Psoas muscle (tissue), 8 donors: ENCODE results near the gene PRRG3. TPM values are rescaled to one million over a fixed set of nuclear protein-coding genes. Genes with fewer than 3 reads are reported as not detected.
A peak's percentile ranks its signal among the peaks of the same experiment; 100 is the strongest.
"Not testable (repeated sequence)": the region's sequence is repeated elsewhere in the genome, so short reads cannot be mapped to it uniquely, and the experiment has no call there.

ENCODE experiments used
- ATAC-seq, 4 donors: fragments of 200-7000 bp; cut with Tn5 transposase; one replicate each; pipeline ENCODE4 v1.9.1; 2020; ENCODE audit warnings: moderate library complexity in 3 of 4, mild to moderate bottlenecking in 2 of 4
- DNase-seq, 2 donors: peaks; one replicate each; pipeline ENCODE4 v3.0.0-alpha.2; 2020
- H3K27ac ChIP-seq: fragments of 200-600 bp; one replicate; pipeline ENCODE4 v1.8.0; 2022
- H3K27me3 ChIP-seq, 3 donors: fragments of 200-600 bp in 1 of 3; one replicate each; pipeline versions ENCODE4 v1.6.1 to v1.8.0; 2013 to 2022; ENCODE audit warnings: low read length in 2 of 3, mild to moderate bottlenecking in 2 of 3, moderate library complexity in 1 of 3; ENCODE audit not compliant: insufficient read depth in 3 of 3
- H3K36me3 ChIP-seq, 2 donors: fragments of 200-600 bp in 1 of 2; one replicate each; pipeline versions ENCODE4 v1.6.1 to v1.8.0; 2013 to 2022; ENCODE audit warnings: low read depth in 1 of 2, mild to moderate bottlenecking in 1 of 2, moderate library complexity in 1 of 2; ENCODE audit not compliant: insufficient read depth in 1 of 2
- H3K4me1 ChIP-seq: fragments of 200-600 bp; one replicate; pipeline ENCODE4 v1.8.0; 2022
- H3K4me3 ChIP-seq: fragments of 200-600 bp; one replicate; pipeline ENCODE4 v1.8.0; 2022; ENCODE audit warnings: mild to moderate bottlenecking
- H3K9me3 ChIP-seq: fragments of 200-600 bp; one replicate; pipeline ENCODE4 v1.8.0; 2022
- CTCF ChIP-seq: fragments of 200-600 bp; IDR thresholded peaks from one replicate; pipeline ENCODE4 v1.8.0; 2022; ENCODE audit warnings: antibody characterized with exemption
- WGBS, 3 donors: extraction: QIAGEN DNeasy Blood & Tissue Kit; methylation state at CpG; one replicate each; pipeline versions ENCODE4 v1.1.6 to v1.1.7; 2013; 5-methylcytosine and 5-hydroxymethylcytosine counted together
- intact Hi-C, 2 donors: fragments of 100-400 bp; cut with DNase I; formaldehyde crosslinking; loops; one replicate each; pipeline versions ENCODE4 v1.11.0 to v1.14.2; 2022
- polyA plus RNA-seq, 3 donors: library from polyadenylated mRNA; stranded (reverse); fragments of 200-250 nt; gene quantifications; one replicate each; pipeline ENCODE4 v1.2.3, GENCODE V29; 2013
- total RNA-seq, 4 donors: library from RNA; stranded (reverse); fragmentation: NEBNext Ultra II Directional in 2 of 4; extraction: Animal tissue kit (Norgen Biotek cat#: 25700) in 2 of 4; gene quantifications; one replicate each; pipeline versions ENCODE4 v1.2.1 to v1.2.4, GENCODE V29; 2021 to 2023
- donor health status: healthy with polysubstance abuse.
- donor health status: DM: no; HTN: no; CAD: no; lungs with moderate emphysema.
- donor health status: Bipolar disorder and iron deficiency.
- donor health status: healthy.
- donor health status: DM: yes; HTN: yes; CAD: no.
- donor health status: DM: no; HTN: no; CAD: no.
- donor health status: DM: no; HTN: no; CAD: no.
- donor health status: DM: yes; HTN: yes; CAD: no.

The PRRG3 gene
- total and polyA plus RNA-seq, 7 donors: 0.06 to 1.7 (median 0.32) TPM

GRCh38 chrX:151695583-151696340 is 504 bp downstream of the PRRG3 start:
- H3K4me3 ChIP-seq: peak overlapping the region; percentile 36
- H3K27me3 ChIP-seq: peaks cover 0 to 15% (median 3%) of the 10 kb centered on the region in 3 donors
- DNase-seq: no peak
- 27 to 51% (median 31%) methylated on average over 18 to 19 of the region's 19 CpGs for WGBS, 3 donors
- no peak for ATAC-seq
- intact Hi-C loops: no loop called here
- TF ChIP-seq CTCF: no peak
- H3K4me1 ChIP-seq: no peaks in the 10 kb centered on the region
- no peaks in the 10 kb centered on the region for H3K9me3 ChIP-seq
- H3K36me3 ChIP-seq: no peaks in the 10 kb centered on the region
- no peak overlapping the region for H3K27ac ChIP-seq

DNA sequence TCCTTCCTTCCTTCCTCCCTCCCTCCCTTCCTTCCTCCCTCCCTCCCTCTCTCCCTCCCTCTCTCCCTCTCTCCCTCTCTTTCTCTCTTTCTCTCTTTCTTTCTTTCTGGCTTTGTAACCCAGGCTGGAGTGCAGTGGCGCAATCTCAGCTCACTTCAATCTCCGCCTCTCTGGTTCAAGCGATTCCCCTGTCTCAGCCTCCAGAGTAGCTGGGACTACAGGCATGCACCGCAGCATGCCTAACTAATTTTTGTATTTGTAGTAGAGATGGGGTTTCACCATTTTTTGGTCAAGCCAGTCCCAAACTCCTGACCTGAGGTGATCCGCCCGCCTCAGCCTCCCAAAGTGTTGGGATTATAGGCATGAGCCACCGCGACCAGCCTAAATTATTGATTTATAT is 1.8 kb downstream of the PRRG3 start:
- H3K9me3 ChIP-seq, H3K4me3 ChIP-seq, H3K36me3 ChIP-seq, H3K4me1 ChIP-seq, DNase-seq, H3K27ac ChIP-seq, ATAC-seq, intact Hi-C loops: not testable (repeated sequence)
- WGBS, 3 donors: 65 to 71% (median 67%) methylated on average over 7 to 8 of the region's 8 CpGs
- peaks cover 0 to 15% (median 3%) of the 10 kb centered on the region in 3 donors for H3K27me3 ChIP-seq

DNA sequence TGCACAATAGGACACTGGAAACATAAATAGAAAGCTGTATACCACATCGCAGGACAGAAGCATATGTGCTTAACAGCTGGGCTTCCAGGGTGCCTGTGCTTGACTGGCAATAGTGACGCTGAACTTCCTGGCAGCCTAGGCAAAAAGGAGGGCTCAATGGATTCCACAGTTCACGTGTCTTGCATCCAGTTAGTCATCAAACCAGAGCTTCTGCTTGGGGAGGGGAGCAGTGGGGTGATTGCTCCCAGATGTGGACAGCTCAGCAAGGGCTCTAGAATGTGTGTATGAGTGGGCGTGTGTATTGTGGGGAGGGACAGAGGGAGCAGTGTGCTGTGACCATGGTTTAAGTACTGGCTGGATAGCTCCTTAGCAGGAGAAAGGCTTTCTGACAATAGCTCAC is 2.3 kb downstream of the PRRG3 start:
- intact Hi-C loops: no loop called here
- no peak overlapping the region for H3K4me3 ChIP-seq
- WGBS, 3 donors: 32 to 44% (median 41%) methylated on average over 4 of the region's 4 CpGs
- no peaks in the 10 kb centered on the region for H3K36me3 ChIP-seq
- ATAC-seq (peak; percentile 15 to 65 (median 54)), DNase-seq (peak in 1 of 2 donors; percentile 30)
- no peak for TF ChIP-seq CTCF
- H3K4me1 ChIP-seq: no peaks in the 10 kb centered on the region
- H3K27ac ChIP-seq: no peak overlapping the region
- no peaks in the 10 kb centered on the region for H3K9me3 ChIP-seq
- peaks cover 0 to 15% (median 3%) of the 10 kb centered on the region in 3 donors for H3K27me3 ChIP-seq

DNA sequence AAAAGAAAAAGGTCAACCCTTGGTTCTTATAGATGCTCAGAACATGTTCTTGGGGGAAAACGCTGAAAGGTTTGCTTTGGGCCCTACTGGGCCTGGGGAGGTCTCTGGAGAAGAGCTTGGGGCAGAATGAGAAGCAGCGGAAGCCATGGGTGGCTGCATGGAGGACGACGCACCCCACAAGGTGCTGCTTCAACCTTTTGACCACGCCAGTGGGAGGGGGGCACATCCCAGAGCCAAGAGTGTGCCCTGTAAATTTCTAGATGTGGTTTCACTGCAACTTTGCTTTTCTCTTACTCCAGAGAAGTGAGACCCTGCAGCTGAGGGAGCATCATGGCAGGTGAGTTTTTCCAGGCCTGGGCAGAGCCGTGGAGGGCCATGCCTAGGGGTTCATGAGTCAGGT is 3.2 kb downstream of the PRRG3 start:
- peaks cover 0 to 12% (median 3%) of the 10 kb centered on the region in 3 donors for H3K27me3 ChIP-seq
- 68 to 100% (median 92%) methylated on average over 3 to 6 of the region's 6 CpGs for WGBS, 3 donors
- H3K4me1 ChIP-seq: no peaks in the 10 kb centered on the region
- no peaks in the 10 kb centered on the region for H3K9me3 ChIP-seq
- no peak overlapping the region for H3K27ac ChIP-seq
- intact Hi-C loops: no loop called here
- no peak for TF ChIP-seq CTCF
- DNase-seq (no peak), ATAC-seq (no peak)
- no peaks in the 10 kb centered on the region for H3K36me3 ChIP-seq
- no peak overlapping the region for H3K4me3 ChIP-seq

- Histone ChIP-seq H3K9me3 (no peaks in the 10 kb centered on the region), H3K4me3 (no peak overlapping the region), H3K36me3 (no peaks in the 10 kb centered on the region), H3K27ac (no peak overlapping the region), H3K4me1 (no peaks in the 10 kb centered on the region), H3K27me3 (peaks cover 0 to 13% (median 3%) of the 10 kb centered on the region in 3 donors)
- ATAC-seq (no peak), DNase-seq (no peak)
- intact Hi-C loops: no loop called here
- WGBS, 3 donors: 87 to 95% (median 94%) methylated on average over 9 of the region's 9 CpGs
- no peak for TF ChIP-seq CTCF
These were observed 4.5 kb downstream of the PRRG3 start for GRCh38 chrX:151699746-151700145.
